HG03139 (cell line): Measurements from ENCODE around the gene ALG8.
"Not testable (repeated sequence)": the region's sequence is repeated elsewhere in the genome, so short reads cannot be mapped to it uniquely, and the experiment has no call there.

Experiments
- ATAC-seq: cut with Tn5 transposase; IDR thresholded peaks from one replicate; pipeline ENCODE4 v1.9.1; 2021; ENCODE audit not compliant: unreplicated experiment

Gene ALG8

GRCh38 chr11:78100676-78101472 lies 38.6 kb downstream of the ALG8 start:
- no peak for ATAC-seq

- ATAC-seq, result no peak
These were observed 39.2 kb downstream of the ALG8 start for GRCh38 chr11:78100261-78100660.

DNA sequence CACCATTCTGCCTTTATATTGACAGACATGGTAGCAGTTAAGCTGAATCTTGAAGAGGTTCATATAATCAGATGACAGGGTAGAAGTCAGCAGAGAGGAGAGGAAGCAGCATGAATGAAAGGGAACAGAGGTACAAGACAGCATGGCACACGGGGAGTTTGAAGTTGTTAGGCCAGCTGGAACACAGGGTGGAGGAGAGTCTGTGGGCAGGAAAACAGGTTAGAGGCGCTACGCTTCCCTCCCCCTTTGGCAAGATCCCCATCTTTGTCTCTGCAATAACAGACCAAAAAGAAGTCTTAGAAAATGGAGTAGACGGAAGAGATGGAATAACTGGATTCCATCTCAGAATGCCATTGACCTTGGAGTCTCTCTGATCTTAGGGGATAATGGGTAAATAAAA lies 39.8 kb downstream of the ALG8 start:
- ATAC-seq, result no peak

DNA sequence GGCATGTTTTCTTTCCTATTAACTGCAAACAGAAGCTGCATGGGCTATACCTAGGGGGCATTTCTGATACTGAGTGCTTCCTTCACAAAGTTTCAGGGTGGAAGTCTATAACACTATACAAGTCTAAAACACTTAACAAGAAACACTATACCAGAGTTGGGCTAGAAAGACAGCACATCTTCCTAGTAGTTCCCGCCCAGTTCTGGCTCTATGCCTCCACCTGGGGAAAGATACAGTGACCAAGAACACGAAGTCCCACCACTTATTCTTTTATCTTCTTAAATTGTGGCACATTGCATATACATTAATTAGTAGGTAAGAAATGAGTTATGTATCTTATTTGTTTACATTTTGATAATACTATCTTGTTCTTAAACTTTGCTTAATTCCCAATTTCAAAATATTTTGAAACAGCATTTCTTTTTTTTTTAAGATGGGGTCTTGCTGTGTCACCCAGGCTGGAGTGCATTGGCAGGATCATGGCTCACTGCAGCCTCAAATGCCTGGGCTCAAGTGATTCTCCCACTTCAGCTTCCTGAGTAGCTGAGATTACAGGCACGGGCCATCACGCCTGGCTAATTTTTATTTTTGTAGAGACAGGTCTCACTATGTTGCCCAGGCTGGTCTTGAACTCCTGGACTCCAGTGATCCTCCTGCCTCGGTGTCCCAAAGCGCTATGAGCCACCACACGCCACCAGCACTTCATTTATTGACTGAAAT lies 41.6 kb downstream of the ALG8 start:
- ATAC-seq, result no peak

GRCh38 chr11:78094250-78094649 lies 45.2 kb downstream of the ALG8 start:
- ATAC-seq, result no peak

- ATAC-seq, result not testable (repeated sequence)
These were observed 52.8 kb downstream of the ALG8 start for GRCh38 chr11:78086521-78087074.

DNA sequence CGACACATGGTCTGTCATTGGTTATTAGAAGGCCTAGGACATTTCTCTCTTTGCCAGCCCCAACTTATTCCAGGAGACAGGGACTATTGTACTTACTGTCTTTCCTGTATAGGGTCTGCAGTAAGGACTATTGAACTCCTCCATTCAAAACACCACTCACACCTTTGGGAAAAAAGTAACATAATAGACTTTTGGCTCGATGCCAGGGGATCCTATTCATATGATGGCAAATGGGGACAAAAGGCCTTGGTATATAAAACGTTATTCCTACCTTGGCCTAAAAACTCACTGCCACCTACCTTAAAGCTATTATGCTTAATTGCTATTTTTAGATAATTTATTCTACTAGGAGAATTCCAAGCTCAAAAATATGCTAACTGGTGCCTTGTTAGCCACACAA lies 53.5 kb downstream of the ALG8 start:
- ATAC-seq, result no peak

GRCh38 chr11:78084506-78084905 lies 54.9 kb downstream of the ALG8 start:
- not testable (repeated sequence) for ATAC-seq

DNA sequence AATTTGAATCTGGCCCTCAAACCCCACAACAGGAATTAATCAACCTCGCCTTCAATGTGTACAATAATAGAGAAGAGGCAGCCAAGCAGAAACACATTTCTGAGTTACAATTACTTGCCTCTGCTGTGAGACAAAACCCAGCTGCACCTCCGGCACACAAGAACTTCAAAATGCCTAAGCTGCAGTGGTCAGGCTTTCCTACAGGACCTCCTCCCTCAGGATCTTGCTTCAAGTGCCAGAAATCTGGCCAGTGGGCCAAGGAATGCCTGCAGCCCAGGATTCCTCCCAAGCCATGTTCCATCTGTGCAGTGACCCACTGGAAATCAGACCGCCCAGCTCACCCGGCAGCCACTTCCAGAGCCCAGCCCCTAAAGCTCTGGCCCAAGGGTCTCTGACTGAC lies 56.4 kb downstream of the ALG8 start:
- ATAC-seq, result no peak

DNA sequence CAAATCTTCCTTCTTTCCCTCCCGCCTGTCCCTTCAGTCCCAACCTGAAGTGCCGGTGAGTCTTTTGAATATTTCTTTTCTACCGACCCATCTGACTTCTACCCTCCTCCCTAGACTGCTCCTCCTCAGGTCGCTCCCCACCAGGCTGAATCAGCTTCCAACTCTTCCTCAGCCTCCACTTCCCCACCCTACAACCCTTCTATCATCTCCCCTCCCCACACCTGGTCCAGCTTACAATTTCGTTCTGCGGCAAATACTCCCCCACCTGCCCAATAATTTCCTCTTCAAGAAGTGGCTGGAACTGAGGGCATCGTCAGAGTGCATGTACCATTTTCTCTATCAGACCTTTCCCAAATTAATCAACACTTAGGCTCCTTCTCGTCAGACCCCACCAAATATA lies 57.3 kb downstream of the ALG8 start:
- ATAC-seq, result no peak

DNA sequence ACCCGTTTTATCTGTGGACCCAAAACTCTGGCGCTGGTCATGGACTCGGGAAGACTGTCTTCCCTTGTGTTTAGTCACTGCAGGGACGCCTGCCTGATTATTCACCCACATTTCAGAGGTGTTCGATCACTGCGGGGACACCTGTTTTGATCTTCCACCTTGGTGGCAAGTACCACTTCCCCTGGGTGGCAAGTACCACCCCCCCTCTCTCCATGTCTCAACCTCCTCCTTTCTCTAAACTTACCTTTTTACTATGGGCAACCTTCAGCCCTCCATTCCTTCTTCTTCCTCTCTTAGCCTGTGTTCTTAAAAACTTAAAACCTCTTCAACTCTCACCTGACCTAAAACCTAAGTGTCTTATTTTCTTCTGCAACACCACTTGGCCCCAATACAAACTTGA lies 57.8 kb downstream of the ALG8 start:
- ATAC-seq, result no peak

GRCh38 chr11:78080818-78081495 lies 58.5 kb downstream of the ALG8 start:
- ATAC-seq, result no peak

GRCh38 chr11:78080084-78080817 lies 59.2 kb downstream of the ALG8 start:
- ATAC-seq, result no peak

DNA sequence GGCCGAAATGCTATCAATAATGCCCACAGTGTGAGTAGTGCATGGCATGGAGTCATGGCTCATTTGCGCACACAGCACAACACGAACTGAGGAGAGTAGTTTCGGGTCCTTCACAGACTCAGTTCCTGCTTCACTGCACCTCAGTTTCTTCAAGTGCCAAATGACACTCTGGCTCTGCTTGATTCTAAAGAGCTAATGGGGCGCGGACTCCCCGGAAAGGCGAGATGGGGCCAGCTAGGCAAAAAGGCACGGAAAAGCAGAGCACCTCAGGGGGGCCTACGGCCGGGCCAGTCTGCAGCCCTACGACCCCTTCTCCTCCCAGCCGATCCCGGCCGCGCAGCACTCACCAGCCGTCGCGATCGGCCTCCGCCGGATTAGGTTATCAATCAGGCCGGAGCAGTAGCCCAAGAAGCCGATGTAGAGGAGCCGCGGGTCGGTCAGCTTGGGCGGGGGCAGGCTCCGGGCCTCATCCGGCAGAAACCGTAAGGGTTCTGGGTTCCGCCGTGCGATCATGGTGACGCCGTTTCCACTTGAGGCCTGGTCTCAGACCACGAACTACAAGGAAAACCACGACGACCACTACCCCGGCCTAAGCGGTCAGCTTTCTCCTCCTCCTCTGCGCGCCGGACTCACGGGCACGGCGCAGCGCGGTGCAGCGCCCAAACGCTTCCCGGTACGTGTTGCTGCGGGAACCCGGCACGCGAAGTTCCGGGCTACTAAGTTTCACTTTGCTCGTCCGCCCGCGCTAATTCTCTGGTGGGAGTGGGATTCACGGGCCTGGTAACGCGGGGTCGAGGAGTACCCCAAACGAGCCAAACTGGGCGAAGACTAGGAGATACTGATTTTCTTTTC lies 60.0 kb downstream of the ALG8 start, which contains the start of gene NDUFC2:
Gene NDUFC2, minus strand, starts transcription at position 631 of the 852 bp plus-strand sequence. Its CDS starts 118 bp downstream, at position 513.
- peak; percentile 82 for ATAC-seq

- no peak for ATAC-seq
These were observed 60.9 kb downstream of the ALG8 start for GRCh38 chr11:78078218-78079167.

GRCh38 chr11:78077592-78077991 lies 61.8 kb downstream of the ALG8 start:
- ATAC-seq, result not testable (repeated sequence)

GRCh38 chr11:78076733-78077403 lies 62.6 kb downstream of the ALG8 start:
- ATAC-seq, result no peak

GRCh38 chr11:78074756-78075155 lies 64.7 kb downstream of the ALG8 start:
- no peak for ATAC-seq
